GM12878 (cell line): ENCODE data around the gene AP3S1.

Source experiments
- CEBPB ChIP-seq, 2 experiments: fragments of 150-350 bp in 1 of 2; IDR thresholded peaks; 2 replicates each; pipeline ENCODE4 v1.6.1; 2012 to 2014; ENCODE audit warnings: low read depth in 2 of 2, low read length in 2 of 2, borderline replicate concordance in 1 of 2, inconsistent platforms in 1 of 2
- JUNB ChIP-seq: IDR thresholded peaks from 2 replicates; pipeline ENCODE4 v1.6.1; 2016; ENCODE audit warnings: antibody characterized with exemption, mild to moderate bottlenecking

DNA sequence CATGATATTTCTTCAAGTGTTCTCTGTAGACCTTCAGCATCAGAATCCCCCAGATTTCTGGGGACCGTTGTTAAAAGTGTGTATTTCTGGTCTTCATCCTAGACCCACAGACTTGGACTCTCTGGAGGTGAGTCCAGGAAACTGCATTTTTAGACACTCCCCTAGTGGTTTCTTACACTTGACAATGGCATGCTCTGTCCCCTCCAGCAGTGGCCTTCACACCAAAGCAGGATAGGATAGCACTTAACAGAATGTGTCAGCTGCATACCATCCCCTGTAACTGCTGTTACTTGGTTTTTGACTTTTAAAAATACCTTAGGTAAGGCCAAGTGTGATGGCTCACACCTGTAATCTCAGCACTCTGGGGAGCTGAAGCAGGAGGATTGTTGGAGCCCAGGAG lies 46.0 kb upstream of the AP3S1 start:
- TF ChIP-seq JUNB = no peak
- TF ChIP-seq CEBPB (IDR thresholded peaks at IDR 0.05; ENCODE audit: borderline replicate concordance in 1 of 2, low read depth in 2 of 2, low read length in 2 of 2) = no peak
